LNCaP clone FGC (cell line): ENCODE measurements around the gene ASB10.

Experiments
- DNase-seq: peaks from one replicate; pipeline ENCODE4 v3.0.0-alpha.2; 2011; ENCODE audit warnings: low read depth
- H3K4me3 ChIP-seq: 2 replicates; pipeline ENCODE4 v1.5.1; 2011; ENCODE audit warnings: mild to moderate bottlenecking, low read depth, low read length, control low read depth
- CTCF ChIP-seq: IDR thresholded peaks from 2 replicates; pipeline ENCODE4 v1.5.1; 2012; ENCODE audit warnings: mild to moderate bottlenecking; ENCODE audit not compliant: control insufficient read depth, insufficient read depth; ENCODE audit errors: extremely low read depth

Gene ASB10

GRCh38 chr7:151189038-151189437 lies 2.0 kb upstream of the ASB10 start:
- H3K4me3 ChIP-seq, result no peak overlapping the region
- no peak for DNase-seq
- no peak for TF ChIP-seq CTCF

GRCh38 chr7:151188252-151188542 lies 1.1 kb upstream of the ASB10 start:
- DNase-seq, result no peak
- H3K4me3 ChIP-seq, result no peak overlapping the region
- TF ChIP-seq CTCF, result no peak

- no peak for TF ChIP-seq CTCF
- DNase-seq, result no peak
- H3K4me3 ChIP-seq, result no peak overlapping the region
These were observed 580 bp upstream of the ASB10 start for GRCh38 chr7:151187409-151188251.

- no peak for DNase-seq
- no peak overlapping the region for H3K4me3 ChIP-seq
- TF ChIP-seq CTCF, result no peak
These were observed 1.0 kb downstream of the ASB10 start for GRCh38 chr7:151185762-151186639.

GRCh38 chr7:151181011-151181431 lies 6.0 kb downstream of the ASB10 start:
- TF ChIP-seq CTCF, result no peak
- no peak for DNase-seq
- no peak overlapping the region for H3K4me3 ChIP-seq

GRCh38 chr7:151179946-151180345 lies 7.1 kb downstream of the ASB10 start:
- no peak overlapping the region for H3K4me3 ChIP-seq
- no peak for TF ChIP-seq CTCF
- no peak for DNase-seq
